Kasumi-1 (cell line): ENCODE measurements around the gene LRCH1.
A peak's percentile ranks its signal among the peaks of the same experiment; 100 is the strongest.

Experiments
- DNase-seq, 2 experiments: peaks; one replicate each; lab custom pipeline; 2025; lab: John Stamatoyannopoulos, UW

LRCH1 gene

DNA sequence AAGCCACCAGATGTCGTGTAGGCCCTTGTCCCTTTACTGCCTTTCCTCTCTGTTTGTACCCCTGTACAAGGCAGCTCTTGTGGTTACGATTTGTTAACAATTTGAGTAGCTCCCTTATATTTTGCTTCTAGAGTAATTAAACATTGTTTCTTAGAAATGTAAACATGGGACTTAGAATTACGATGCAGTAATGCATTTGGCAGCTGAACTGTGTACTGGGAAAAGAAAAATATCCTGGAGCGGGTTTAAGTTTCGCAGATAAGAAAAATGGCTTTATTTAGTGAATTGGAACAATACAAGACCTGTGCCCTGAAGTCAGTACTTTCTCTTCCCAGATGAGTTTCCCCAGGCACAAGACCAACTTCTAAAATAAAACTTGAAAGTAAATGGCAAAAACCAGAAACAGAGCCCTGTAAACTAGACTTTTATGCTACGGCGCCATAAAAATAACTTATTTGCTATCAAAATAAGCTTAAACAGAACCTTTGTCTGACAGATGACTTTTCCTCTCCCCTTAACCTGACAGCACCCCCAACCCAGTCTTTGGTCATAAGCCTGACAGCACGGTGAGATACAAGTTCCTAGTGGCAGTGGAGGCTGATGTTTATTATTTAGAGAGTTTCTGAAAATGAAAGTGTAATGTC is 63.0 kb downstream of the LRCH1 start:
- DNase-seq: no peak

DNA sequence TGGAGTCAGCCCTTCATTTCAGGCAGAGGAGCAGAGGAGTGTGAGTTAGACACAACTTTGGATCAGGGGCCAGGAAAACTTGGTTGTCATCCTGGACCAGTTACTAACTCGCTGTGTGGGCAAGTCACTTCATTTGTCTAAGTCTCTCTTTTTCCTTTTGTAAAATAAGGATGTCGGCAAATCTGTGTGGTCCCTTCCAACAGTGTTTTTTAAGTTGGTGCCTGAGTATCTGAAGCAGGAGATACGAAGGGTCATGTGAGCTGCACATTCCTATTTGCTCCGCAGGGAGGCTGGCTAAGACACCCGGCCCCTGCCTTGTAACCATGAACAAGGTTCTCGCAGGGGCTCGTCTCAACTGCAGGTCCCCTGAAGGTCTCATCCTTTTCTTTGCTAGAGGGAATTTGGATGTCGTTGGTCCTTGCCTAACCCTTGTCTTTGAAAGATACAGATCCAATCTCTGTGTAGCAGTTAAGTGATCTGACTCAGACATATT is 64.3 kb downstream of the LRCH1 start:
- no peak for DNase-seq

DNA sequence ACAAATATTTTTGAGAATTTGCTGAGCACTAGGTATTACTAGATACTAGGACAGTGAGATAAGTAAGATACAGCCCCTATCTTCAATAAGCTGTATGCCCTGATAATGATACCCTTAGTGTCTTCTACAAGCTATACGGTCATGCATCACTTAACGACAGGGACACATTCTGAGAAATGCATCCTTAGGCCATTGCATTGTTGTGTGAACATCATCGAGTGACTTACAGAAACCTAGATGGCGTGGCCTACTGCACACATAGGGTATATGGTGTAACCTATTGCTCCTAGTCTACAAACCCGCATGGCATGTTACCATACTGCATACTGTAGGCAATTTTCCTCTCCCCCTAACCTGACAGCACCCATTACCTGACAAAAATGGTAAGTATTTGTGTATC is 64.9 kb downstream of the LRCH1 start:
- DNase-seq: no peak

GRCh38 chr13:46618694-46619254 is 65.8 kb downstream of the LRCH1 start:
- no peak for DNase-seq

DNA sequence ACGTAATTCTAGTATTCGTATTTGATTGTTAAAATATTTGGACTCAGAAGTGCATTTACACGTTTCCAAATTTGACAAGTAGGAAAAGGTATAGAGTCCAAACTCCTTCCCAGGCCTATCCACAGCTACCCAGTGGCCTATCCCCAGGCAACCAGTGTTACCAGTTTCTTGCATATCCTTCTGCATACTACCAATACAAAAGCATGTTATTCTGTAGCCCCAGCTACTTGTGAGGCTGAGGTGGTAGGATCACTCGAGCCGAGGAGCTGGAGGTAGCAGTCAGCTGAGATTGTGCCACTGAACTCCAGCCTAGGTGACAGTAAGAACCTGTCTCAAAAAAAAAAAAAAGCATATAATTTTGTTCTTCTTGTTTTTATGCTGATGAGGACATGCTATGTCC is 67.1 kb downstream of the LRCH1 start:
- DNase-seq: no peak

- no peak for DNase-seq
These were observed 67.5 kb downstream of the LRCH1 start for GRCh38 chr13:46620471-46620870.

DNA sequence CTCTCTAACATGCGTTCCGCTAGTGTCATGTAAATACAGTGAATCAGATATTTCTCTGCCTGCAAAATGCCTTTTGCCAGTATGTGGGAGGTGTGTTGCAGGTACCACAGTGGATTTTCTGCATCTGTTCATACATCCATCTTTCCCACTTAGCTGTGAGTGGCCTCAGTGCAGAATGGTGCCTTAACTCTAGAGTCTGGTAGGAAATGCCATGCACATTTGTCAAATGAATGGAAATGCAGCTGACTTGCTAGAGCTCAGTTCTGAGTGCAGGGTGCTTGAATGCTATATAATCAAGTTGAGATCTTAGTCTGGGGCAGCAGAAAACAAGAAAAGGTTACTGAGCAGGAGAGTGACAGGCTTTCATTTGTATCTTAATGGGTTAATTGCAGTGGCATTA is 68.2 kb downstream of the LRCH1 start:
- DNase-seq: no peak

- no peak for DNase-seq
These were observed 69.0 kb downstream of the LRCH1 start for GRCh38 chr13:46621792-46622629.

- DNase-seq: no peak
These were observed 69.8 kb downstream of the LRCH1 start for GRCh38 chr13:46622630-46623256.

DNA sequence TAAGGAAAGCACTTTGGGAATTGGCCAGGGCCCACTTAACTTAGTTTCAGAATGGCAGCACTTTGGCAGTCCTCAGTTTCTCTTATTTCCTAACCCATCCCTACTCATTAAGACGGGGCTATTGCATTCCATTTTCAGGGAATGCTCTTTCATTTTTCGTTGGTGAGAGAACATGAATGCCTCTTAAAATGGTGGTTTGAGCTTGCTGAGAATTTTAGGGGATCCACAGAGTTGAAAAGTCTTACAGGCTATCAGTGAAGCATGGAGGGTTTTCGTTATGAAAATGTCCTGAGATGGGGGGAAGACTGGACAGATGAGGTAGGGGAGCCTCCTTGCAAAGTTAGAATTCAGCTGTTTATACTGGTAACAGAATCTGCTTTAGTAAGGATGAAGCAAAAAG is 71.4 kb downstream of the LRCH1 start:
- DNase-seq: no peak

GRCh38 chr13:46624821-46625220 is 71.9 kb downstream of the LRCH1 start:
- DNase-seq: no peak

GRCh38 chr13:46627462-46627861 is 74.5 kb downstream of the LRCH1 start:
- no peak for DNase-seq

- no peak for DNase-seq
These were observed 75.8 kb downstream of the LRCH1 start for GRCh38 chr13:46628622-46629365.

DNA sequence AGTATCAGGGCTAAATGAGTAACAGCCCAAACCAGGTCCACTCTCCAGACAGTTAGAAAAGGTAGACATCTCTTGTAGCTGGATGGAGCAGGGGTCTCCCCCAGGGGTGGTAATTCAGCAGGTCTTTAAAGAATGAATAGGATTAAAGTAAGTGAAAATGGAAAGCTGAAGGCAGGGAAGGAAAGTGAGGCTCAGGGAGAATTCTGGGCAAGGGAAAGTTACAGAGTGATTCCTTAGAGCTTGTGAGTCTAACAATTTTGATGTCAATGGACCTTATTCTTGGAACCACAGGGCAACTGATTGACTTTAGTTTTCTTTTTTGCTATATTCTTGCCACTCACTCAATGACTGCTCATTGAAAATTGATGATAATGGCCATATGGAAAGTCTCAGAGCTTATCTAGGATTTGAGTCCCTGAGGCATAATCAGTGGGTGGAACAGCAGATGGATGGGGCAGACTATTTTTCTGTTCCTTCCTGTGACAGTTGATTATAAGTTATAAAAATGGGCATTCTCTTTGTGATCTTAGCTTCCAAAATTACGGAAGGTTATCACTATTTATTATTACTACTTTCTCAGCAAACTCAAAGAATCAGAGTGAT is 76.9 kb downstream of the LRCH1 start:
- DNase-seq: no peak

DNA sequence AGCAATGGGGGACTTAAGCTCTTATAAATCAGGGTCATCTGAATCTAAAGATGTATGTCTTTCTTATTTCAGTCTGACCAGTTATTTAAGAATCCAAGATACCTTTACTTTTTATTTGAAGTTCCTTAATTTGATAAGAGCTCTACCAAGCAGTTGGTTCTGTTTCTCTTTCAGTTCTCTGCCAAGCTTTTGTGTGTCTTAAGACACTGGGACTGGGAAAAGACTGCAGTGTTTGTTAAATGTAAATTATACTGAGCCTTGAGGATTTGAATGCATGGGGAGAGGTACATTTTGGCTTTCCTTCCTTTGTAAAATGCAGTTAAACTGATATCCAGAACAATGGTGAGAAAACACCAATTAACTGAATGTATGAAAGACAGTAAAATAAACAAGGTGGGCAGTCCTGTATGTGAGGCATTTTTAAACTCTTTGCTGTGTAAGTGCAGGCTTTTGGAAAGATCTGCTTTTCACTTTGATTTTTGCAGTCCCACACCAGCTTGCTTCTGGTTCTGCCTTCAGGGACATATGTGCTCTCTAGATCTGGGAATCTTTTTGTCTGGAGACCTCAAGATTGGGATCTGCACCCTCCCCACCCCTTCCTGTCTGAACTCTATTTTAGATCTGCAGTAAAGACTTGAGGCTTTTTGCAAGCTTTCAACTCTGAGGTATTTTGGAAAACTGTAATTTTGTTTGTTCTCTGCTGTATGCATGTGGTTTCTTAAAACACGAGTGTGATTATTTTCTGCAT is 77.6 kb downstream of the LRCH1 start:
- DNase-seq: peak in 1 of 2 experiments; percentile 11

DNA sequence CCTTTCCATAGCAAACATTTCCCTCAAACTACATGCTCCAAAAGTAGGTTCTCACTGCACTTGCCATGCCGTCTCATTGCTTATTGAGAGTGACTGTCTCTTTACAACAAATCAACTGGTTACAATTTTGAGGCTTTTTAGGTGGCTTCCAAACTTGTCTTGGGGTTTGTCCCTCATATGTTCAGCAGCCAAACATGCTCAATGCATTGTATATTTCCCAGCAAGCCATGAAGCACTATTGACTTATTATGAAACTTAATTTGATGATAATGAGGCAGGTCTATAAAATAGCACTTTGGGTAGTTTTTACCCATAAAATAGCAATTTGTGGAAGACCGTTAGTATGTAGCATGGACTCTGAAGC is 78.2 kb downstream of the LRCH1 start:
- no peak for DNase-seq

GRCh38 chr13:46632176-46632575 is 79.2 kb downstream of the LRCH1 start:
- no peak for DNase-seq

GRCh38 chr13:46633416-46633815 is 80.4 kb downstream of the LRCH1 start:
- no peak for DNase-seq

GRCh38 chr13:46636451-46636850 is 83.5 kb downstream of the LRCH1 start:
- DNase-seq: no peak

DNA sequence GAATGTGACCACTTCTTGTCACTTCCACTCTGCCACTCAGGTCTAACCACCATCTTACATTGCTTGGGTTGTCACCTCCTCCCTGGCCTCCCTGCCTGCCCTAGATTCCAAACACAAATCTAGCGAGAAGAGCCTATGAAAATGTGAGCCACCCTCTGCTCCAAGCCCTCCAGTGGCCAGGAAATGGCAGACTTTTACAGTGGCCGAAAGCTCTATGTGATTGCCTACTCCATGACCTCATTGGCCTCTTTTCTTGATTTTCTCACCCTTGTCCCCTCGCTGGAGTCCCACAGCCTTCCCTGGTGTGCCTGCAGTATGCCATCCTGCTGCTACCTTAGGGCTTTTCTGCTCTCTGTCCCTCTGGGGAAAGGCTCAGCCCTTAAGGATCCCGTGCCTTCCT is 84.2 kb downstream of the LRCH1 start:
- DNase-seq: no peak

GRCh38 chr13:46638262-46638661 is 85.3 kb downstream of the LRCH1 start:
- DNase-seq: no peak
